ENCODE results near the gene NEDD4. TPM values are rescaled to one million over a fixed set of nuclear protein-coding genes. Genes with fewer than 3 reads are reported as not detected.
"Not testable (repeated sequence)": the region's sequence is repeated elsewhere in the genome, so short reads cannot be mapped to it uniquely, and the experiment has no call there.

Gene NEDD4
- total RNA-seq, 2 experiments from 2014 or later, result 2.6 to 2.7 TPM

- intact Hi-C loops (cut with DNase I, micrococcal nuclease), result no loop called here
- CTCF ChIA-PET, result no interaction called here
- no peaks in the 10 kb centered on the region for H3K9me3 Mint-ChIP-seq
- Histone ChIP-seq H3K4me1 (ENCODE audit: insufficient read depth, low read length) (no peaks in the 10 kb centered on the region), H3K27me3 (ENCODE audit: control insufficient read depth in 1 of 2, insufficient read depth in 2 of 2, low read length in 2 of 2) (no peaks in the 10 kb centered on the region), H3K9me3 (ENCODE audit: control insufficient read depth in 1 of 2, insufficient read depth in 1 of 2, low read length in 2 of 2) (no peaks in the 10 kb centered on the region), H3K27ac (ENCODE audit: low read depth in 1 of 2, low read length in 2 of 2) (no peak overlapping the region), H3K36me3 (ENCODE audit: insufficient read depth, low read length) (no peaks in the 10 kb centered on the region), H3K4me3 (ENCODE audit: low read length) (no peak overlapping the region)
- H3K27ac Mint-ChIP-seq, result no peak overlapping the region
- H3K4me3 Mint-ChIP-seq, result no peak overlapping the region
- no peaks in the 10 kb centered on the region for H3K27me3 Mint-ChIP-seq
- no peak for TF ChIP-seq CTCF (IDR thresholded peaks at IDR 0.05)
- no peaks in the 10 kb centered on the region for H3K36me3 Mint-ChIP-seq (ENCODE audit: low read depth)
- POLR2A ChIA-PET, result no interaction called here
- H3K4me1 Mint-ChIP-seq (ENCODE audit: low read depth), result no peaks in the 10 kb centered on the region
- DNase-seq, result no peak
- no peak for ATAC-seq (ENCODE audit: poor library complexity)
These were observed 169.6 kb downstream of the NEDD4 start for GRCh38 chr15:55823699-55824340.

GRCh38 chr15:55823191-55823670 is 170.2 kb downstream of the NEDD4 start:
- no peak for TF ChIP-seq CTCF (IDR thresholded peaks at IDR 0.05)
- H3K4me3 Mint-ChIP-seq, result no peak overlapping the region
- ATAC-seq (ENCODE audit: poor library complexity) (no peak), DNase-seq (no peak)
- no peaks in the 10 kb centered on the region for H3K9me3 Mint-ChIP-seq
- H3K9me3 ChIP-seq (ENCODE audit: control insufficient read depth in 1 of 2, insufficient read depth in 1 of 2, low read length in 2 of 2), result no peaks in the 10 kb centered on the region
- no peak overlapping the region for H3K27ac Mint-ChIP-seq
- H3K4me3 ChIP-seq (ENCODE audit: low read length), result no peak overlapping the region
- intact Hi-C loops (cut with DNase I, micrococcal nuclease), result no loop called here
- no peaks in the 10 kb centered on the region for H3K4me1 ChIP-seq (ENCODE audit: insufficient read depth, low read length)
- H3K27ac ChIP-seq (ENCODE audit: low read depth in 1 of 2, low read length in 2 of 2), result no peak overlapping the region
- no peaks in the 10 kb centered on the region for H3K36me3 Mint-ChIP-seq (ENCODE audit: low read depth)
- no peaks in the 10 kb centered on the region for H3K27me3 ChIP-seq (ENCODE audit: control insufficient read depth in 1 of 2, insufficient read depth in 2 of 2, low read length in 2 of 2)
- H3K27me3 Mint-ChIP-seq, result no peaks in the 10 kb centered on the region
- CTCF ChIA-PET, result no interaction called here
- no peaks in the 10 kb centered on the region for H3K36me3 ChIP-seq (ENCODE audit: insufficient read depth, low read length)
- POLR2A ChIA-PET, result no interaction called here
- H3K4me1 Mint-ChIP-seq (ENCODE audit: low read depth), result no peaks in the 10 kb centered on the region

- H3K4me3 ChIP-seq (ENCODE audit: low read length); H3K27me3 Mint-ChIP-seq; H3K4me1 ChIP-seq (ENCODE audit: insufficient read depth, low read length); H3K27me3 ChIP-seq (ENCODE audit: control insufficient read depth in 1 of 2, insufficient read depth in 2 of 2, low read length in 2 of 2); ATAC-seq (ENCODE audit: poor library complexity); H3K9me3 ChIP-seq (ENCODE audit: control insufficient read depth in 1 of 2, insufficient read depth in 1 of 2, low read length in 2 of 2); H3K27ac ChIP-seq (ENCODE audit: low read depth in 1 of 2, low read length in 2 of 2); H3K36me3 Mint-ChIP-seq (ENCODE audit: low read depth); H3K4me1 Mint-ChIP-seq (ENCODE audit: low read depth); H3K27ac Mint-ChIP-seq; H3K36me3 ChIP-seq (ENCODE audit: insufficient read depth, low read length); DNase-seq; intact Hi-C loops (cut with DNase I, micrococcal nuclease); H3K9me3 Mint-ChIP-seq; H3K4me3 Mint-ChIP-seq: not testable (repeated sequence)
- ChIA-PET POLR2A (interaction anchor here (0.6 kb wide), 1 partner anchor 189 kb away, joined by 4 read pairs; no protein-coding TSS in a partner anchor), CTCF (interaction anchor here (1.0 kb wide), 1 partner anchor 24 kb away, joined by 5 read pairs; no protein-coding TSS in a partner anchor)
These were observed 171.7 kb downstream of the NEDD4 start for GRCh38 chr15:55821740-55822139.

- no peaks in the 10 kb centered on the region for H3K36me3 Mint-ChIP-seq (ENCODE audit: low read depth)
- no peak overlapping the region for H3K27ac Mint-ChIP-seq
- H3K4me3 Mint-ChIP-seq, result no peak overlapping the region
- Histone ChIP-seq H3K4me3 (ENCODE audit: low read length) (no peak overlapping the region), H3K4me1 (ENCODE audit: insufficient read depth, low read length) (no peaks in the 10 kb centered on the region), H3K36me3 (ENCODE audit: insufficient read depth, low read length) (no peaks in the 10 kb centered on the region), H3K9me3 (ENCODE audit: control insufficient read depth in 1 of 2, insufficient read depth in 1 of 2, low read length in 2 of 2) (no peaks in the 10 kb centered on the region), H3K27me3 (ENCODE audit: control insufficient read depth in 1 of 2, insufficient read depth in 2 of 2, low read length in 2 of 2) (no peaks in the 10 kb centered on the region), H3K27ac (ENCODE audit: low read depth in 1 of 2, low read length in 2 of 2) (no peak overlapping the region)
- no peaks in the 10 kb centered on the region for H3K9me3 Mint-ChIP-seq
- DNase-seq, result no peak
- no peak for ATAC-seq (ENCODE audit: poor library complexity)
- no peaks in the 10 kb centered on the region for H3K4me1 Mint-ChIP-seq (ENCODE audit: low read depth)
- intact Hi-C loops (cut with DNase I, micrococcal nuclease), result no loop called here
- H3K27me3 Mint-ChIP-seq, result no peaks in the 10 kb centered on the region
- TF ChIP-seq CTCF (IDR thresholded peaks at IDR 0.05), result no peak
- ChIA-PET CTCF (no interaction called here), POLR2A (no interaction called here)
These were observed 173.4 kb downstream of the NEDD4 start for GRCh38 chr15:55820043-55820442.

All from CD4-positive, alpha-beta T cell (primary cell).